Coronary artery (tissue), 2 donors: ENCODE measurements around the gene GOLGA8N.

Source experiments
- DNase-seq: peaks from one replicate; pipeline ENCODE4 v3.0.0-alpha.2; 2017; ENCODE audit warnings: low spot score
- H3K27ac ChIP-seq, 2 donors: fragments of 200-600 bp; sonication (generic); one replicate each; pipeline ENCODE4 v1.5.1; 2016 to 2019
- H3K4me3 ChIP-seq: fragments of 200-600 bp; sonication (generic); 2 replicates; pipeline ENCODE4 v1.5.1; 2016; ENCODE audit warnings: mild to moderate bottlenecking, moderate library complexity
- TF ChIP-seq, protein P1 (sequence below): fragments of 200-600 bp; sonication (generic); IDR thresholded peaks from one replicate; pipeline ENCODE4 v1.5.1; 2019; ENCODE audit warnings: antibody characterized with exemption

The GOLGA8N gene

DNA sequence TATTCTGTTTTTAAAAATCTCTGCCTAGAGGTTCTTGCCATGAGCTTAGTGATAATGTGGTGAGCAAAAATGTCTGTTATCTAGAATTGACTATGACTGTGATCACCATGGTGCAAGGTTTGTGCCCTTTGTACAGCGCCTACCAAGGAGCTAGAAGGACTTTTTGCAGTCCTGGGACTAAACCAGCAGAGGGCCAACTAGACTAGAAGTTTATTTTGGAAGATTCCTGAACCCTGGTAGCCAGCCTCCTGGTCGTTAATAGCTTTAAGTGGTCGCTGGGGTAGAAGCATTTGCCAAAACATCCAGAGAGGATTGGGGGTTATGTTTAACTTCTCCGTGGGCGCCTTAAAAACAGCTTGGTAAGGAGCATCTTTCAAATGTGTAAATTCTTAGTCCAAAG lies 56.1 kb downstream of the GOLGA8N start:
- H3K4me3 ChIP-seq, result no peak overlapping the region
- no peak for DNase-seq
- no peak overlapping the region for H3K27ac ChIP-seq
- TF ChIP-seq, protein P1, sequence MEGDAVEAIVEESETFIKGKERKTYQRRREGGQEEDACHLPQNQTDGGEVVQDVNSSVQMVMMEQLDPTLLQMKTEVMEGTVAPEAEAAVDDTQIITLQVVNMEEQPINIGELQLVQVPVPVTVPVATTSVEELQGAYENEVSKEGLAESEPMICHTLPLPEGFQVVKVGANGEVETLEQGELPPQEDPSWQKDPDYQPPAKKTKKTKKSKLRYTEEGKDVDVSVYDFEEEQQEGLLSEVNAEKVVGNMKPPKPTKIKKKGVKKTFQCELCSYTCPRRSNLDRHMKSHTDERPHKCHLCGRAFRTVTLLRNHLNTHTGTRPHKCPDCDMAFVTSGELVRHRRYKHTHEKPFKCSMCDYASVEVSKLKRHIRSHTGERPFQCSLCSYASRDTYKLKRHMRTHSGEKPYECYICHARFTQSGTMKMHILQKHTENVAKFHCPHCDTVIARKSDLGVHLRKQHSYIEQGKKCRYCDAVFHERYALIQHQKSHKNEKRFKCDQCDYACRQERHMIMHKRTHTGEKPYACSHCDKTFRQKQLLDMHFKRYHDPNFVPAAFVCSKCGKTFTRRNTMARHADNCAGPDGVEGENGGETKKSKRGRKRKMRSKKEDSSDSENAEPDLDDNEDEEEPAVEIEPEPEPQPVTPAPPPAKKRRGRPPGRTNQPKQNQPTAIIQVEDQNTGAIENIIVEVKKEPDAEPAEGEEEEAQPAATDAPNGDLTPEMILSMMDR, result no peak

GRCh38 chr15:32651229-32651837 lies 58.1 kb downstream of the GOLGA8N start:
- H3K27ac ChIP-seq, result no peak overlapping the region
- DNase-seq, result no peak
- no peak overlapping the region for H3K4me3 ChIP-seq
- TF ChIP-seq, protein P1, result peak; percentile 58

- no peak for DNase-seq
- Histone ChIP-seq H3K4me3 (no peak overlapping the region), H3K27ac (no peak overlapping the region)
- TF ChIP-seq, protein P1, result no peak
These were observed 58.9 kb downstream of the GOLGA8N start for GRCh38 chr15:32652178-32652577.

- TF ChIP-seq, protein P1, result no peak
- no peak overlapping the region for H3K4me3 ChIP-seq
- no peak overlapping the region for H3K27ac ChIP-seq
- DNase-seq, result no peak
These were observed 62.8 kb downstream of the GOLGA8N start for GRCh38 chr15:32656091-32656490.

- DNase-seq, result no peak
- TF ChIP-seq, protein P1, result no peak
These were observed 63.2 kb downstream of the GOLGA8N start for GRCh38 chr15:32656496-32656895.

More at GRCh38 chr15:32656496-32656895, 63.2 kb downstream of the GOLGA8N start:
- Histone ChIP-seq H3K4me3 (no peak overlapping the region), H3K27ac (no peak overlapping the region)
